GM12801 (cell line): Measurements from ENCODE around the gene BMF.

Experiments used
- TF ChIP-seq, protein P1 (sequence below): IDR thresholded peaks from one replicate; pipeline ENCODE4 v1.5.1; 2011; ENCODE audit warnings: control low read depth; ENCODE audit not compliant: insufficient read length; ENCODE audit errors: extremely low read depth

BMF gene

DNA sequence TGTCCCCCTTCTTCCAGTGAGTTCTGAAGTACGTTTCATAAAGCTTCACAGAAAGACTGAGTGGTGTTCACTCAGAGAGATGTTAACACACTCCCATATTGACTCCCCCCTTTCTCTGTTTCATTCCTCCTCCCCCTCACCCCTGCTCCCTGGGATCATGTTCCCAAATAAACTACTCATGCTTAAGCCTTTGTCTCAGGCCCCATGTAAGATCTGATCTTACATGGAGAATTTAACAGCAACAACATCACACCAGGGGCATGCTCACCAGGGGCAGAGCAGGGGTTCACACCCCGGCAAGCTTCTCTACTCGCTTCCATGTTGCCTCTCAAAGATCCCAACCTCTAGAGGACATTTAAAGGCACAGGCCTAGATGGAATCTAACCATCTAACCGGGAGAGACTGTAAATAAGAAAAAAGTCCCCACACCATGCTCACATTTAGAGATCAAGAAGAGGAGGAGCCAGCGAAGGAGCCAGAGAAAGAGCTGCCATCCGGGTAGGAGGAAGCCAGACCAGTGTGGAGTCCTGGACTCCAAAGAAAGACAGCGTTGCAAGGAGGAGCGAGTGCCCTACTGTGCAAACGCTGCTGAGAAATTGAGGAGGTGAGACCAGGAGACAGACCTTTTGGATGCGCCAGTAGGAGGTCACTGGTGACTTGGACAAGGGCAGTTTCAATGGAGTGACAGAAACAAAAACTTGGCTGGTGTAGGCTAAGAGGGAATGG lies 48.3 kb downstream of the BMF start:
- TF ChIP-seq, protein P1, sequence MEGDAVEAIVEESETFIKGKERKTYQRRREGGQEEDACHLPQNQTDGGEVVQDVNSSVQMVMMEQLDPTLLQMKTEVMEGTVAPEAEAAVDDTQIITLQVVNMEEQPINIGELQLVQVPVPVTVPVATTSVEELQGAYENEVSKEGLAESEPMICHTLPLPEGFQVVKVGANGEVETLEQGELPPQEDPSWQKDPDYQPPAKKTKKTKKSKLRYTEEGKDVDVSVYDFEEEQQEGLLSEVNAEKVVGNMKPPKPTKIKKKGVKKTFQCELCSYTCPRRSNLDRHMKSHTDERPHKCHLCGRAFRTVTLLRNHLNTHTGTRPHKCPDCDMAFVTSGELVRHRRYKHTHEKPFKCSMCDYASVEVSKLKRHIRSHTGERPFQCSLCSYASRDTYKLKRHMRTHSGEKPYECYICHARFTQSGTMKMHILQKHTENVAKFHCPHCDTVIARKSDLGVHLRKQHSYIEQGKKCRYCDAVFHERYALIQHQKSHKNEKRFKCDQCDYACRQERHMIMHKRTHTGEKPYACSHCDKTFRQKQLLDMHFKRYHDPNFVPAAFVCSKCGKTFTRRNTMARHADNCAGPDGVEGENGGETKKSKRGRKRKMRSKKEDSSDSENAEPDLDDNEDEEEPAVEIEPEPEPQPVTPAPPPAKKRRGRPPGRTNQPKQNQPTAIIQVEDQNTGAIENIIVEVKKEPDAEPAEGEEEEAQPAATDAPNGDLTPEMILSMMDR, result no peak

DNA sequence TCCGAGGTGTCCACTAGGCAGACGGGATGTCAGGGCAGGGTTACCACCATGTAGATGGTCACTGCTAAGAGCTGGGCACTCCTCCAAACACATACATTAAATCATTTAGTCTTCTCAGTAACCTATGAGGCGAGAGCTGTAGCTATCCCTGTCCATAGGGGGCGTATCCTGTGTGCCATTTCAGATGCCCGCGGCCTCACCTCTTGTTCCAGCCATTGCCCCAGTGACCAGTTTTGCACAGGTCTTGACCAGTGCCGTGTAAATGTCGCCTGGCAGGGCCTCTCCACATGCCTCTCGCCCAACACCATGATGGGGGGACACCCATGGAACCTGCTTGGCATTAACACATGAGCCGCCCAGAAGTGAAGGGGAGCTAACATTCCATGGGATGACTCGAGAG lies 48.9 kb downstream of the BMF start:
- TF ChIP-seq, protein P1, result no peak

DNA sequence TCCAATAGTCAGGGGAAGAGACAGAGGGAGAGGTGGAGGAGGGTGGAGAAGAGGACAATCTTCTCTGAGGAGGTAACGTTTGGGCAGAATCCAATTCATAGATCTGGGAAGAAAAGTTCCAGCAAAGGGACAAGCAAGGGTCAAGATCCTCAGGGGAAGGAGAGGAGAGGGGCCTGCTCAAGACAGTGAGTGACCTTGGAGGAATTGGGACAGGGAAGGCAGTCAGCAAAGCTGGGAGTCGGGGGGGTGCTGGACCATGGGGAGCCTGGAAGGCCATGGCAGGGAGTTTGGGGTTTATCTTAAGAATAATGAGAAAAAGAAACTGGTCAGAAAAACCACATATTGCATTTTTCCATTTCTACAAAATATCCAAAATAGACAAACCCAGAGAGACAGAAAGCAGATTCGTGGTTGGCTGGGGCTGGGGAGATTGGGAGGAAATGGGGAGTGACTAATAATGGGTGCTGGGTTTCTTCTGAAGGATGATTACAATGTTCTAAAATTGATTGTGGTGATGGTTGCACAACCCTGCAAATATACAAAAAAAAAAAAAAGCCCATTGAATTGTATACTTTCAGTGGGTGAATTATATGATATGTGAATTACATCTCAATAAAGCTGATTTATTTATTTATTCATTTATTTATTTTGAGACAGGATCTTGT lies 50.1 kb downstream of the BMF start:
- TF ChIP-seq, protein P1, result no peak

DNA sequence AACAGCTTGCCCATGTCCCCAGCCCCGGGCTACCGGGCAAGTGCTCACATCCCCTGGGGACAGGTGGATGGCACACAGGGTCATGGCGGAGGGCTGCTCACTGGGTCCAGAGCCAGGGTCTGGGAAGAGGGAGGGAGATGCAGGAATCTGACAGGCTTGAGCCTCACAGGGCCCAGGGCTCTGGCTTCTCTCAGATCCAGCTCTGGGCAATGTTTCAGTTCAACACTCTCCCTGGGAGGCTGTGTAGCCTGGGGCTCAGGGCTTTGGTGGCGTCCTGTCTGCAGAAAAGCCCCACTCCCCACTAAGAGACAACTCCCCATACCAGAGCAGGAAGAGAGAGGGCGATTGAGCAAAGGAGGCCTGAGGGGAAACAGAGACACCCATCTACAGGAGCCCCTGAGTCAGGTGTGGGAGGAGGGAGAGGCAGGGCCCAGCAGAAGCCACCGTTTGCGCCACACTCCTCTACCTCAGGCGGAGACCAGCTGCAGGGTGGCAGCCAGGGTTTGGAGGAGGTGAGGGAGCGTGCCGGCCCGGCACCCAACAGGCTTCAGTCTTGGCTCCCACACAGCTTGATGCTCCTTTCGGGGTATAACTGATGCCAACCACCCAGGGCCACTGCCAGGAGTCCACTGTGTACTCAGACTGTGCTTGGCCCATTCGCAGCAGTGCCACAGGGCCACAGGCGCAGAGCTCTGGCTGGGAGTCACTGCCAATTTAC lies 52.9 kb downstream of the BMF start:
- TF ChIP-seq, protein P1, result no peak

DNA sequence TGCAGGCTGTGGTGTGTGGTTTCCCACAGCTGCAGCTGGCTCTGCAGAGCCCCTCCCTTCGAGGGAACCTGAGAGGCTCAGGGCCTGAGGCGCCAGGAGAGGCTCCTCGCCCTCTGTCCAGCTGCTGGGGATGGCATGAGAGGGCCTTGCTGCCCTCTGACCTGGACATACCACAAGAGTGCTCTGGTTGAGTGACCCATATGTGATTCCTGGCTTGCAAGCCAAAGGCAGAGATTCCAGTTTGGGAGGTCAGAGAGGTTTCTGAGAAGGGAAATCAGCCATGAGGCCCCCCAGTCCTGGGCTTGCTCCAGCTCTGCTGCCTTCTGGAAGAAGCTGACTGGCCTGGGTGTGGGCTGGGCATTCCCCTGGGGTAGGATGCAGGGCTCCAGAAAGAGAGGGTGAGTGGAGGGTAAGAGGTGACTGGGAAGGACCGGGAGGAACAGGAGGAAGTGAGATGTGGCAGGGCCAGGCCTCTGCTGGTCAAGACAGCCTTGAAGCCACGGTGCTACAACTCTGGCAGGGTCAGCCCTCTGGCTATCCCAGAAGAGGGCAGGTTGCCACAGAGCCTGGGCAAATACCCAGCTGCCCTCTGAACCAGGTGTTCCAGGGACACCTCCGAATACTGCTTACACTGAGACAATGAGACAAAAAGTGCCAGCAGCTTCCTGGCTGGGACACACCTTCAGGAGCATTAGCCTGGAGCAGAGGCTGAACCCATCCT lies 53.7 kb downstream of the BMF start:
- TF ChIP-seq, protein P1, result no peak

DNA sequence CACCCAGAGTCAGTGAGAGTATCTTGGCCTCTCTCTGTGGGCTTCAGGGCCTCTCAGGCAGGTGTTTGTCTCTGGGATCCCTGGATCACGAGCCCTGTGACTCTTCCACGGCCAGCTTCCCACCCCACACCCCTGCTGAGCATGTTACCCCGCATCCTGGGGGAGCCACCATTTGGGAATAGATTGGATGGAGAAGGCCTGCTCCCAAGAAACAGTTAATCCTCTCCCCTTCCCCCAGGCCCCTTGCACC lies 54.1 kb downstream of the BMF start:
- TF ChIP-seq, protein P1, result no peak
